ENCODE measurements around the gene CNNM3.
A peak's percentile ranks its signal among the peaks of the same experiment; 100 is the strongest.

Gene CNNM3

DNA sequence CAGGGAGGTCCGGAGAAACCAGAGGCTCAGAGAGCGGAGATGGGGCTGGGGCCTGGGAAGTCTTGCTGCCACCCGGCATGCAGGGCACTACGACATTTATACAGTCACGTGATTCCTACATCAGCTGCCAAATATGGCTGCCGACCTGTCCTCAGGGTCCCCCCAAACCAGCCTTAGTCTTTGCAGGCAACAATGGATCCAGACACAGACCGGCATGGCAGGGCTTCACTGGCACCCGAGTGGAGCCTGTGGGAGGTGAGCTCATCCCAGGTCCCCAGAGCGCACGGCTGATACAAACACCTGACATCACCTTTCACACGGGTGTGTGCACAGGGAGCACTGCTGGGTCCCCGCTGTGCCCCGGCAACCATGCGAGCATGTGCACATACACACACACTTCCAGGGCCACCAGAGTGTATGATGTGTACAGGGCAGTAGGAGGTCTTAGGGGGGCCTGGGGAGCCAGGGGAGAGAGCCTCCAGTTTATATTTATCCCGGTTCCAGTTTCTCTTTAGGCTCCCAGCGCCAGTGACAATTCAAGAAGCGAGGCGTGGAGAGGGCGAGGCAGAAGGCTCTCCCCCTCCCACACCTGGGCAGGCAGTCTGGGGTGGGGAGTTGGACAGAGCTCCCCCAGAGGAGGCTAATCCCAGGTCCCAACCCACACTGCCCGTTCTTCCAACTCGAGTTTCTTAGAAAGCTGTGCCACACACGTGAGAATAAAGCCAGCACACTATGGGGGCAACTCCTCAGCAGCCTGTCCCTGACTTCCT lies 51.1 kb downstream of the CNNM3 start:
- no peak for DNase-seq

GRCh38 chr2:96867756-96868554 lies 51.9 kb downstream of the CNNM3 start:
- no peak for DNase-seq

- DNase-seq, result peak; percentile 60
These were observed 52.6 kb downstream of the CNNM3 start for GRCh38 chr2:96868555-96869280.

DNA sequence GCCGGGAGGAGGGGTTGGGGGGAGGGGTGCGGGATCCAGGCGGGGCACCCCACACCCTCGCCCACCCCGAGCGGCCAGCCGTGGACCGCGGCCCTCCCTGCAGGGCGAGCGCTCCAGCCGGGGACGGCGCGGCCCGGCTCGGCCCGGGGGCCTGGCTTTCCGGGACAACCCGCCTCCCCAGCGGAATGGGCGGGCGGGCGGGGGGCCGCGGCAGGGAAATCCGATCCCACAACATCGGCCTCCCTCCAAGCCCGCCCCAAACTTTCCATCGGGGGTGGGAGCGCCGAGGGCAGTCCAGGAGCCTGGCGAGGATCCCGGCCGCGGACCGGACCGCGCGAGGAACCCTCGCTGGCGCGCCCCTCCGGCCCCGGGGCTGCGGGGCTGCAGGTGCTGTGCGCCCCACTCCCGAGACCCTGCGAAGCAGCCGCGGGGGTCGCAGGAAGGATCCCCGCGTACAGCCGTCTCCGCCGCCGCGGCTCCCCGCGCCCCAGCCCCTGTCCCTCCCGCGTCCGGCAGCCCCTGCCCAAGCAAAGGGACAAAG lies 53.3 kb downstream of the CNNM3 start:
- no peak for DNase-seq

- DNase-seq, result no peak
These were observed 54.0 kb downstream of the CNNM3 start, which contains the start of gene SEMA4C for GRCh38 chr2:96869822-96870625. SEMA4C (minus strand) TSS chr2:96870080; CDS start chr2:96867886, 2,194 bp downstream.

- no peak for DNase-seq
These were observed 54.7 kb downstream of the CNNM3 start for GRCh38 chr2:96870626-96871255.

DNA sequence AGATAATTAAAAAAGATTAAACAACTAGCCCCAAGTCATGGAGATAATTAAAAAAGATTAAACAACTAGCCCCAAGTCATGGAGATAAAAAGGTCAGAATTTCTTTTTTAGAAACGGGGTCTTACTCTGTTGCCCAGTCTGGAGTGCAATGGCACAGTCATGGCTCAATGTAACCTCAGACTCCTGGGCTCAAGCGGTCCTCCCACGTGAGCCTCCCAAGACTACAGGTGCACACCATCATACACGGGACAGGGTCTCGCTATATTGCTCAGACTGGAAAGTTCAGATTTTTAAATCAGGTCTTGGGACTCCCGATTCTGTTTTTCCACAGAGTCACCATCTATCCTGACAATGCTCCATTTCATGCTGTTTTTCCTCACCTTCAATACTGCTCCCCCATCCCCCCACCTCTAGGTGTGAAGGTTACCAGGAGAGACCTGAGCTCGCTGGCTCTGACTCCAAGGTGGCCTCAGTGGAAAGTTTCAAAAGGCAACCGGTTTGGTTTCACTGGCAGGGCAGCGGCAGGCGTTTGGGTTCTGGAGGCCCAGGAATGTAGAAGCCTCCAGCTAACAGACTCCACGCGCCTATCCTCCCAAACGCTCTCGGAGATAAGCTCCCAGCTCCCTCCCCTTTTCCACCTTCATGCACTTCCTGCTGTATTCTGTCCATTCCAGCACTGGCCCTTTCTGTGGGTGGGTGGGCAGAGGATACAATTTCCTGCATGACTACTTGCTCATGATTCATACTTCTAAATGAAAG lies 56.7 kb downstream of the CNNM3 start:
- DNase-seq, result no peak

DNA sequence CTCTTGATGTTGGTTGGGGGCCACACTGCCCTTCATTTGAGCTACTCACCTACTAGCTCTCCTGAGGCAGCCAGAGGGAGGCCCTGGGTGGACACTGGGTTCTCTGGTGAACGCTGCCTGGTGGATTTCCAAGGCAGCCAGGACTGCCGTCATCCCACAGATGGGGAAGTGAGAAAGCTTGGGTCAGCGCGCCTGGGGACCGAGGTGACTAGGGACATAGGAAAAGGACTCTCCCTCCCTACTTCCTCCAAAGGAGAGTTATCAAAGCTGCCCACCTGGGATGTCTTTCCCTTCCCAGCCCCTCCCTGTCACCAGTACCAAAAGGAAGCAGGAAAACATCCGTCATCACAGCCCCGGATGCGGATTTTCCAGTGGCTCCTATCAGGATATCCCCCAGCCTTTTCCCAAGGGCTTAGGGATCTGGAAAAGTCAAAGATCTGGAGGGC lies 57.6 kb downstream of the CNNM3 start:
- no peak for DNase-seq

DNA sequence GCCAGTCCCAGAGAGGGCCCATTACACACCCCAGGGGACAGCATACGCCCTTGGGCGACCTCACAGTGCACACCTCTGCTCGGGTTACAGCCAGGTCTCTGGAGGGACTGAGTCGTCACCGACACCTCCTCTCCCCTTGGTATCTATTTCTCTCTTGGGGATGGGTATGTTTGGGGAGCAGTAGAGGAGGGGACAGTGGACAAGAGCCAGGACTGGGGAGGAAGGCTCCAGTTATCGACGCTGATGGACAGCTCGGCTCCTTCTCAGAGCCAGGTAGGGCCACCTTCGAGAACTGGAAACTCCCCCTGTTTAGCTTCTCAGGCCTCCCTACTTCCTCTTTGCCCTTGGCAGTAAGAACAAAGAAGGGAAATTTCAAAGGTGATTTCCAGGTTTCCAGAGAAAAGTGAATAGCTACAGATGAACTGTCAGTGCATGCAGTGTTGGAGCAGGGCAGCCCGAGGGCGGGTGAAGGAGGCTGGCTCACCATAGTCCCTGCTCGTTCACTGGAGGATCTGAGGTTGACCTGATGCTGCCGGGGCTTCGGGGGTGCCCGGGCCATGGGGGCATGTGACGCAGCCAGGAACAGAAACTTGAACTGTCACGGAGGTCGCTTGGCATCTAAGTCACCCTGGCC lies 58.2 kb downstream of the CNNM3 start:
- no peak for DNase-seq

- DNase-seq, result no peak
These were observed 59.6 kb downstream of the CNNM3 start for GRCh38 chr2:96875498-96876268.

- no peak for DNase-seq
These were observed 60.4 kb downstream of the CNNM3 start for GRCh38 chr2:96876269-96877041.

GRCh38 chr2:96877042-96877451 lies 61.0 kb downstream of the CNNM3 start:
- no peak for DNase-seq

GRCh38 chr2:96877631-96878092 lies 61.6 kb downstream of the CNNM3 start:
- DNase-seq, result no peak

- DNase-seq, result no peak
These were observed 62.1 kb downstream of the CNNM3 start for GRCh38 chr2:96878171-96878570.

- DNase-seq, result no peak
These were observed 62.9 kb downstream of the CNNM3 start for GRCh38 chr2:96878796-96879544.

DNA sequence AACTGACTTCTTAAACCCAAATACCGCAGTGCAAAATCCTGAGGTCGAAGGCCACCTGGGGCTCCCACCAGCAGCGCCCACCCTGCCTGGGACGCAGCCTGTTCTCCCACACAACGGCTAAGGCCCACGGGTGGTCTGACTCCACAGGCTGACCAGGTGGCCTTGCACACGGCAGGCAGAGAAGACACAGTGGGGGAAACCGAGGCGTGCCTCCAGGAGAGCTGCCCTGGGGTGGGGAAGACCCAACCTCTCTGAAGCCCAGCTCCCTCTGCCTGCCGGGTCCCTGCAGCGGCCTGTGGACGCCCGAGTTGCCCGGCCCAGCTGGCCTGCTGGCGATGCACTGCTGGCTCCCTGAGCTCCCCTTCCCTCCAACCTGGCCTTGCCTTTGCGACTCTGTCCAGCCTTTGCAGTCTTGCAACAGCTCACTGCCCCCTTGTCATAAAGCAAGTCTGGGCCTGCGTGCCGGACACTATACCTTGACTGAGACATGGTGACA lies 63.5 kb downstream of the CNNM3 start:
- DNase-seq, result no peak

- DNase-seq, result no peak
These were observed 64.8 kb downstream of the CNNM3 start for GRCh38 chr2:96880891-96881273.
